ENCODE data around the gene FAM83C. TPM values are rescaled to one million over a fixed set of nuclear protein-coding genes. Genes with fewer than 3 reads are reported as not detected.

FAM83C gene
- total RNA-seq, 1 experiment from 2014 or later: not detected

DNA sequence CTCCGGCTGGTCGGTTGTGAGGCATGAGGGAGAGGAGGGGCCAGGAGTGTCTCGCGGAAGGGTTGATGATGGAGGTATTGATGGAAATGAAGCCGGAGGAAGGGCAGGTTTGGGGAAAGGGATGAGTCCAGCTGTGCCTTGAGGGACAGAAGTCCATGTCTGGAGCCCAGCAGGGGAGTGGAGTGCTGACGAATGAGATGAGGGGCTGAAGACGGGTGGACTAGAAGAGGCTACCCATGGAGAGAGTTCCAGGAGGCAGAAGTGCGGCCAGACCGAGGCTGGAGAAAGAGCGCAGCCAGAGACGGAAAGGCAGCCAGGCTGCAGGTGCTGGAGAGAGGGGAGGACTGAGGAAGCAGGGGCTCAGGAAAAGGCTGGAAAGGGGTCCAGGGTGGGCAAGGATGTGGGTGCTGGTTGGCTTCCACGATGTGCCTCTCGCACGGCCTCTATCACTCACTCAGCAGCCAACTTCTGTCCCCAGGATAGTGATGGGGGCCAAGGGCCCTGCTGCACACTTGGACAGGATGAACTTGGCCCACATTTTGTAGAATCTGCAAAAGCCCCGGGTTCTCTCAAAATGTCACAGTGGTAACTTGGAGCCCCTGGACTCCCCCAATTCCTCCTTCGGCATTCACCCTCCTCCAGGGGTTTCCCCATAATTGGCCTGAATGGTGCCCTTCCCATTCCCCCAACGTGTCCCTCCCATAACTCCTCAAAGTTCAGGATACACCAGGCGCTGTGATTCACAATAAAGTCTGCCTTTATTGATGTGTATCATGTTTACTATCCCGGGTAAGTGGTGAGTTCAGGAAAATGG is 7.0 kb downstream of the FAM83C start:
- no peak for TF ChIP-seq EZH2 (IDR thresholded peaks at IDR 0.05; ENCODE audit: borderline replicate concordance, low read depth, low read length, poor library complexity, severe bottlenecking)
- TF ChIP-seq, protein P1, sequence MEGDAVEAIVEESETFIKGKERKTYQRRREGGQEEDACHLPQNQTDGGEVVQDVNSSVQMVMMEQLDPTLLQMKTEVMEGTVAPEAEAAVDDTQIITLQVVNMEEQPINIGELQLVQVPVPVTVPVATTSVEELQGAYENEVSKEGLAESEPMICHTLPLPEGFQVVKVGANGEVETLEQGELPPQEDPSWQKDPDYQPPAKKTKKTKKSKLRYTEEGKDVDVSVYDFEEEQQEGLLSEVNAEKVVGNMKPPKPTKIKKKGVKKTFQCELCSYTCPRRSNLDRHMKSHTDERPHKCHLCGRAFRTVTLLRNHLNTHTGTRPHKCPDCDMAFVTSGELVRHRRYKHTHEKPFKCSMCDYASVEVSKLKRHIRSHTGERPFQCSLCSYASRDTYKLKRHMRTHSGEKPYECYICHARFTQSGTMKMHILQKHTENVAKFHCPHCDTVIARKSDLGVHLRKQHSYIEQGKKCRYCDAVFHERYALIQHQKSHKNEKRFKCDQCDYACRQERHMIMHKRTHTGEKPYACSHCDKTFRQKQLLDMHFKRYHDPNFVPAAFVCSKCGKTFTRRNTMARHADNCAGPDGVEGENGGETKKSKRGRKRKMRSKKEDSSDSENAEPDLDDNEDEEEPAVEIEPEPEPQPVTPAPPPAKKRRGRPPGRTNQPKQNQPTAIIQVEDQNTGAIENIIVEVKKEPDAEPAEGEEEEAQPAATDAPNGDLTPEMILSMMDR (conservative IDR thresholded peaks at IDR 0.05; ENCODE audit: low read depth, low read length): no peak
- Histone ChIP-seq H3K4me1 (ENCODE audit: insufficient read depth, low read length, poor library complexity, severe bottlenecking) (peaks cover 7% of the 10 kb centered on the region), H3K36me3 (ENCODE audit: insufficient read depth, low read length, poor library complexity, severe bottlenecking) (peaks cover 17% of the 10 kb centered on the region), H3K27me3 (replicated peaks; ENCODE audit: insufficient read depth, low read depth, low read length, poor library complexity) (no peaks in the 10 kb centered on the region), H3K27ac (ENCODE audit: low read depth, low read length, poor library complexity, severe bottlenecking) (peak overlapping the region; percentile 74), H3K4me3 (ENCODE audit: low read depth, low read length, poor library complexity, severe bottlenecking) (peak overlapping the region; percentile 88), H3K9me3 (ENCODE audit: low read depth, low read length, poor library complexity, severe bottlenecking) (no peaks in the 10 kb centered on the region)
- DNase-seq (ENCODE audit: low spot score): no peak
- POLR2A ChIA-PET (ENCODE audit: low non-redundant PET): interaction anchor here (0.5 to 0.6 kb wide), 2 partner anchors 386 to 1287 kb away, joined by 3 to 12 read pairs; no protein-coding TSS in a partner anchor
- TSS peak; percentile 69 for BruUV-seq (replicated peaks)
- CTCF ChIA-PET: interaction anchor here (0.6 to 1.5 kb wide), 2 partner anchors 18 to 140 kb away, joined by 4 to 10 read pairs; no protein-coding TSS in a partner anchor
- intact Hi-C loops (cut with micrococcal nuclease; ENCODE audit: unreplicated experiment): no loop called here

DNA sequence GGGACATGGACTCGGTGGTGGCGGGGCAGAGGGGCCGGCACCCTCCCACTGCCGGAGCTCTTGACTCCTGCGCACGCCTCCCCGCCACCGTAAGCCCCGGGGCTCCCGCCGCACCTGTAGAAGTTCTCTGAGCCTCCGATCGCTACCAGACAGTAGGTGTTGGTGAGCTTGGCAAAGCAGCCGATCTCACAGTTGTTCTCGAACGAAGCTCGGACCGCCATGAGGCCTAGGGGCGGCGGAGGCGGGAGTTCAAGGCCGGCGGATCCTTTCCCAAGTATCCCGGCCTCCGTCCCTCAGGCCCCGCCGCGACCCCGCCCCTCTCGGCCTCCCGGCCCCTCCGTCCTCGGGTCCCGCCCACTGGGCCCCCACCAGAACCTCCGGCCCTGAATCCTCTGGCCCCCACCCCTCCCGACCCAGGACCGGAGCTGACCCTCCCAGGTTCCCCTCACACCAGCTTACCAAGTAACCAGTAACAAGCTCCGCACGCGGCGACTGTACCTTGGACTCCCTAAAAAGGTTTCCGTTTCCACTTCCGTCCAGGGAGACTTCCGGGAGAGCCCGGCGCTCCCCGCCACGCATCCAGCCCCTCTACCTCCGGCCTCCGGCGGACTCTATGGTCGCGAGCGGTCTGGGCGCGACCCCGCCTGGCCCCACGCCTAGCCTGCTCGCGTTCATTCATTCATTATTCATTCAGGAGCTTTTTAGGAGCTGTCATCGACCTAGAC is 7.8 kb downstream of the FAM83C start, which contains the start of gene EIF6:
EIF6 (minus strand) TSS at position 506 of the 725 bp plus-strand sequence; CDS start at position 221, 285 bp downstream.
- Histone ChIP-seq H3K9me3 (ENCODE audit: low read depth, low read length, poor library complexity, severe bottlenecking) (no peaks in the 10 kb centered on the region), H3K4me1 (ENCODE audit: insufficient read depth, low read length, poor library complexity, severe bottlenecking) (peaks cover 7% of the 10 kb centered on the region), H3K27me3 (replicated peaks; ENCODE audit: insufficient read depth, low read depth, low read length, poor library complexity) (no peaks in the 10 kb centered on the region), H3K4me3 (ENCODE audit: low read depth, low read length, poor library complexity, severe bottlenecking) (peak within 1 kb of the TSS; percentile 88), H3K36me3 (ENCODE audit: insufficient read depth, low read length, poor library complexity, severe bottlenecking) (peaks cover 25% of the 10 kb centered on the region), H3K27ac (ENCODE audit: low read depth, low read length, poor library complexity, severe bottlenecking) (peak within 1 kb of the TSS; percentile 74)
- BruUV-seq (replicated peaks): no TSS peak
- intact Hi-C loops (cut with micrococcal nuclease; ENCODE audit: unreplicated experiment): no loop called here
- CTCF ChIA-PET: interaction anchor here (0.6 to 1.5 kb wide), 3 partner anchors 19 to 139 kb away, joined by 3 to 10 read pairs (median 4); no protein-coding TSS in a partner anchor
- DNase-seq (ENCODE audit: low spot score): peak; percentile 91
- POLR2A ChIA-PET (ENCODE audit: low non-redundant PET): interaction anchor here (0.5 to 0.6 kb wide), 2 partner anchors 387 to 1288 kb away, joined by 3 to 12 read pairs; no protein-coding TSS in a partner anchor
- TF ChIP-seq, protein P1 (conservative IDR thresholded peaks at IDR 0.05; ENCODE audit: low read depth, low read length): no peak
- TF ChIP-seq EZH2 (IDR thresholded peaks at IDR 0.05; ENCODE audit: borderline replicate concordance, low read depth, low read length, poor library complexity, severe bottlenecking): no peak

DNA sequence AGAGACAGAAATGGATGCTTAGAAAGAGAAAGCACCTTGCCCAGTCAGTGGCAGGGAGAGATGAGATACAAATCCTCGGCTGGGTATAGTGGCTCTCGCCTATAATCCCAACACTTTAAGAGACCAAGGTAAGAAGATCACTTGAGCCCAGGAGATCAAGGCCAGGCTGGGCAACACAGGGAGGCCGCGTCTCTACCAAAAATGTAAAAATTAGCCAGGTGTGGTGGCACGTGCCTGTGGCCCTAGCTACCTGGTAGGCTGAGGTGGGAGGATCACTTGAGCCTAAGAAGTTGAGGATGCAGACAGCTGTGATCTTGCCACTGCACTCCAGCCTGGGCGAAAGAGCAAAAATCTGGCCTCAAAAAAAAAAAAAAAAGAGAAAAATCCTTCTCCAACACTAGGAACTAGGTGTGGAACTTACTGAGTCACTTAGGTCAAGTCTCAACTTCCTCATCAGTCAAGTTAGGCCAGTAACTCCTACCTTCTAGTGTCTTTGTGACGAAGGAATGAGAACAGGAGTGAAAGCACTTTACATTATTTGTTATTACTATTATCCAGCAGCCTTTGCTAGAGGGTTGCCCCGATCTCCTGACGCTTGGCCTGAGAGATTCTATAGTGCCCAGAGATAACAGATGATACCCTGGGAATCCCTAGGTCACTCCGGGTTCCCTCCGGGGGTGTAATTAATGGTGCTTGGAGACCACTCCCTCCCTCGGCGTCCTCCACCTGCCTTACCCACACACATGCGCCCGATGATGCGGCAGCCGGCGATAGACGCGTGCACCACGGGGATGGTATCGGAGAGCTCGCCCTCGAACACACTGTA is 8.6 kb downstream of the FAM83C start:
- TSS peak; percentile 67 for BruUV-seq (replicated peaks)
- POLR2A ChIA-PET (ENCODE audit: low non-redundant PET): no interaction called here

More for the DNA sequence above, 8.6 kb downstream of the FAM83C start:
- Histone ChIP-seq H3K9me3 (ENCODE audit: low read depth, low read length, poor library complexity, severe bottlenecking) (no peaks in the 10 kb centered on the region), H3K4me3 (ENCODE audit: low read depth, low read length, poor library complexity, severe bottlenecking) (peak overlapping the region; percentile 88), H3K36me3 (ENCODE audit: insufficient read depth, low read length, poor library complexity, severe bottlenecking) (peaks cover 32% of the 10 kb centered on the region), H3K27ac (ENCODE audit: low read depth, low read length, poor library complexity, severe bottlenecking) (peak overlapping the region; percentile 74), H3K4me1 (ENCODE audit: insufficient read depth, low read length, poor library complexity, severe bottlenecking) (peaks cover 7% of the 10 kb centered on the region), H3K27me3 (replicated peaks; ENCODE audit: insufficient read depth, low read depth, low read length, poor library complexity) (no peaks in the 10 kb centered on the region)
- CTCF ChIA-PET: interaction anchor here (1.2 to 1.5 kb wide), 2 partner anchors 20 to 23 kb away, joined by 3 to 4 read pairs; no protein-coding TSS in a partner anchor
- no peak for TF ChIP-seq EZH2 (IDR thresholded peaks at IDR 0.05; ENCODE audit: borderline replicate concordance, low read depth, low read length, poor library complexity, severe bottlenecking)
- TF ChIP-seq, protein P1 (conservative IDR thresholded peaks at IDR 0.05; ENCODE audit: low read depth, low read length): no peak
- intact Hi-C loops (cut with micrococcal nuclease; ENCODE audit: unreplicated experiment): no loop called here
- no peak for DNase-seq (ENCODE audit: low spot score)

Measured in A673 (cell line).